HK-2 (cell line): ENCODE data around the gene ARHGAP25.

Experiments
- DNase-seq: peaks from one replicate; pipeline ENCODE4 v3.0.0-alpha.2; 2018; ENCODE audit not compliant: unreplicated experiment

The ARHGAP25 gene

GRCh38 chr2:68766376-68766845, 31.8 kb downstream of the ARHGAP25 start:
- DNase-seq, result no peak

DNA sequence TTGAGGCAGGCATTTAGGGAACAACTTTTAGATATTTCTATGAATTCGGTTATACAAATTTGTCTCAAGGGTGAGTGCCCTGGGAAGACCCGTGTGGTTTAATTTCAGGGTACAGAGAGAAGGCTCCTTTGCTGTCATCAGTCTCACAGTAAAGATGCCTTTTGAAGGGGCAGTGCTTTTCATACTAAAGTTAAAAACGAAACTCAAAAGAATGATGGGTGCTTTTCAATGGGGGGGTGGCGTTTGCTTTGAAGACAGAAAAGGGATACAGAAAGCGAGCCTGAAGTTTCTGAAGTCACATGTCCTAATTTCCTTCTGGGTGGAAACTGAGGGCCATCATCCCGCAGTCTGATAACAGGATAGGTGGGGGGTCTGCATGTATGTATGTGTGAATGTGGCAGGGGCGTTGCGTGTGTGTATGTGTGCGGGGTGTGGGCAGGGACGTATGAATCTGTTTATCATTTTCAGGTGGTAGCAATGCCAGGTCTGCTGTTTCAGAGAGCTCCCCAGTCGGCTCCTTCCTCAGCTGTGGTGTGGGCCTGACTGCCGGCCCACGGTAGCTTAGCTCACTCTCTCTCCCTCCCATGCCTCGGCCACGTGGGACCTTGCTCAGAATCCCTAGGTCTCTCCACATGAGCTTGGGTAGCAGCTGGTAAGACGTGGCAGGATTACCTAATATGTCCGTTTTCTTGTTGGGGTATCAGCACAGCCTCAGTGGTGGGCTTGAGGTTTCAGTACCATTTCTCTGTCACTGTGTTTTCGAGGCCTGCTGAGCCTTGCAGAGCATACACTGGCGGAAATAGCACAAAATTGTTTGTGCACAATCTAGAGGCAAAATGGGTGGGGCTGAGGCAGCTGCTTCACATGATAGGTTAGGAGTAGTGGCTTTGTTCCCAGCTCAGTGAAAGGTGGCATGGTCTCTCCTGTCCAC, 32.7 kb downstream of the ARHGAP25 start:
- DNase-seq, result no peak

DNA sequence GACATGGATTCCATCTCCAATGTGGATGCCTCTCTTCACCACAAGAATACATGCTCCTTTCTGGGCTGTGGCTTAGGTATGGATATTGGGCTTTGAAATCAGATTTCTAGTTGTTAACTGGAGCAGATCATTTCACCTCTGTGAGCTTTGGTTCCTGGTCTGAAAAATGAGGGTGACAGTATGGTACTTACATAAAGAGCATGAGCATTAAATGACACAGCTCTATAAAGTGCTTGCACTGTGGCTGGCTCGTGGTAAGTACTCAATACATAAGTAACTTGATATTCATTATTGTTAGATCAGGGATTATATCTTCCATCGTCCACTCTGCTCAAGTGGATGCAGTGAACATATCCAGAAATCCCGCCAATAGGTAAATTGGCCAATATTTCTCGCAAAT, 33.4 kb downstream of the ARHGAP25 start:
- DNase-seq, result no peak

GRCh38 chr2:68768461-68768860, 33.9 kb downstream of the ARHGAP25 start:
- no peak for DNase-seq

DNA sequence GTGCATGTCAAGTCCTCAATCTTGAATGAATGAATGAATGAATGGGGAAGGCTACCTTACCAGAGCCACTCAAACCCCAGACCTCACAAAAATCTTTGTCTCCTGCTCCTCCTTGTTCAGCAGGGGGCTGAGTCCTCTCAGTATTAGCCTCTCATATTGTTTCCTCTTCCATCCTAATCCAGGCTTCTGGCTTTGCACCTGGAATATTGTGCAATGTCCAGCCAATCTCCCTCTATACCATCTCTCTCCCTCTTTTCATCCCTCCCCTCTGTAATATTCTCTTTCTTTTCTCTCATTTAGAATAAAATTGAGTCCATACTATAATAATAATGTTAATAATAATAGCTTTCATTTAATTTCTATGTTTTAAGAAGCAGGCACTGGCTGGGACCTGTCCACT, 34.3 kb downstream of the ARHGAP25 start:
- DNase-seq, result no peak

- DNase-seq, result no peak
These were observed 35.1 kb downstream of the ARHGAP25 start for GRCh38 chr2:68769586-68770270.

- no peak for DNase-seq
These were observed 35.9 kb downstream of the ARHGAP25 start for GRCh38 chr2:68770271-68771111.

GRCh38 chr2:68771211-68771751, 36.7 kb downstream of the ARHGAP25 start:
- DNase-seq, result no peak

DNA sequence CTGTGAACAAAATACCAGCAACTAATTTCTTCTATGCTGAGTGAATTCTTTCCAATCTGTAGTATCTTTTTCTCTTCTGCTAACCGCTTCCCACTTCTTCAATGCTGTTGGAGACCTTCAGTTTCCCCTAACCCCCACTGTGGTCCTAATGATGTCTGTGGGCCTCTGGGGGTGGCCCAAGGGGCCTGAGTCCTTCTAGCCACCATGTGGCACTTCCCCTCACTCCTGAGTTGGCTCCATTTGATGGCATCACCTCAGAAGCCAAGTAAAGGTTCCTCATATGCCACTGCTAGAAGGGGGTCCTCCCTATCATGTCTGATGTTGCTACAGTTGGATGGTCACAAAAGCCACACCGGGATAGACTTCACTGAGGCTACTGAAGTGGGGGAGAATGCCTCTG, 37.5 kb downstream of the ARHGAP25 start:
- DNase-seq, result no peak

- no peak for DNase-seq
These were observed 40.1 kb downstream of the ARHGAP25 start for GRCh38 chr2:68774569-68775271.

GRCh38 chr2:68775272-68775842, 40.7 kb downstream of the ARHGAP25 start:
- DNase-seq, result no peak

DNA sequence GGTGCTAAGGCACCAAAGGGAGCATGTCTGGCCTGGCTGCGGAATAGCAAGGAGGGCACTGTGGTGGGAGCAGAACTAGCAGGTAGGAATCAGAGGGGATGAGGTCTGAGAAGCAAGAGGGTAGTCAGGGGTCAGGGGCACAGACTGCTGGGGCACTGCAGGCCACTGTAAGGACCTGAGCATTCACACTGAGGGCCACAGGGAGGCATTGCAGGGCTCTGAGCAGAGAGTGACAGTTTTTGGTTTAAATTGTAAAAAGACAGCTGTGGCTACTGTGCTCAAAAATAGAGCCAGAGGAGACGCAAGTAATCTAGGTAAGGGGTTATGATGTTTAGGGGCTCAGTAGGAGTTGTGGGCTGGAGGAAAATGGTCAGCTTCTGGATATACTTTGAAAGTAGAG, 41.5 kb downstream of the ARHGAP25 start:
- DNase-seq, result no peak

GRCh38 chr2:68779595-68779994, 45.0 kb downstream of the ARHGAP25 start:
- no peak for DNase-seq

GRCh38 chr2:68784188-68784587, 49.6 kb downstream of the ARHGAP25 start:
- DNase-seq, result no peak

DNA sequence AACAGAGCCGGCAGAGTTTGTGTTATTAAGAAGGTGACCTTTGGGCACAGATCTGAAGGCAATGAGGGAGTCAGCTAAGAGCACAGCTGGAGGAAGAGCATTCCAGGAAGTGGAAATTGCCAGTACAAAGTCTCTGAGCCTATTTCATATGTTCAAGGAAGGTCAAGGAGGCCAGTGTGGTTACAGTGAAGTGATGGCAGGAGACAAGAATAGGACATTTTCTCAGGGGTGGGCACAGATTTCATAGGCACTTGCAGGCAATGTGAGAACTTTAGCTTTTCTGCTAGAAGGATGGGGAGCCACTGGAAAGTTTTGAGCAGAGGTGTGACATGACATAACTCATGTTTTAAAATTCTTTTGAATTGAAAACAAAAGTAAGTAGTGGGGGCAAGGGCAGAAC, 50.3 kb downstream of the ARHGAP25 start:
- no peak for DNase-seq

- no peak for DNase-seq
These were observed 52.7 kb downstream of the ARHGAP25 start for GRCh38 chr2:68787356-68787755.

DNA sequence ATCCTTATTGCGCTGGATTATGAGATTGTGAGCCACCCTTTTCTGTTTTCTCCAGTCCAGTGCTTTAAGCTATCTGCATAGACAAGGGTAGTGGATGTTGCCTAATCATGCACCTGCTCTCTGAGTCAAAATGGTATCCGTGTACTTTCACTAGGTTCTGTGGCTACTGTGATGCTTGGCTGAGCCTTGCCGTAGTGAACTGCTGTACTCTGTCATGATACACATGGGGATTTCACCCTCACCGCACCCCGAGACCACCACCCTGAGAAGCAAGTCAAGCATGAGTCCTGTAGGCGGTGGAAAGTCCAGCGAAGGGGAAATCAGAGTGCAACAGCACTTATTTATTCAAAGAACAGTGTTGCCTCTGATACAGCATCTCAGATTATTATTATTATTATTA, 55.0 kb downstream of the ARHGAP25 start:
- DNase-seq, result no peak

DNA sequence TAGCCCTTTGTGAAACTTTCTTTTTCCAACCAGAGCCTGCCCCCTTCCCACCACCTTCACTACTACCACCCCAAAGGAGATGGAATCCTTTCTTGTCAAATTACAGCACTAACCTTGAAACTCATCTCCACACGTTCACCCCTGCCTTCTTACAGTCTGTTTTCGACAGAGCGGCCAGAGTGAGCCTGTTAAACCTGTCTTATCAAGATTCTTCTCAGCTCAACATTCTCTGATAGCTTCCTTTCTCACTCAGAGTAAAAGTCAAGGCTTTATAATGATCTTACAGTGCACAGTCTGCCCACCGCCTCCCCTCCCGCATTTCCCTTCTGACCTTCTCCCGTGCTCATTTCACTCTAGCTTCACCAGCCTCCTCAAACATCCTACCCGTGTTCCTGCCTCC, 56.0 kb downstream of the ARHGAP25 start:
- DNase-seq, result no peak

- DNase-seq, result no peak
These were observed 57.3 kb downstream of the ARHGAP25 start for GRCh38 chr2:68791914-68792313.

GRCh38 chr2:68792751-68793150, 58.1 kb downstream of the ARHGAP25 start:
- DNase-seq, result no peak
